Activated CD8-positive, alpha-beta T cell treated with anti-CD3 and anti-CD28 coated beads for 36 hours (primary cell): ENCODE results near the gene IDH3G. TPM values are rescaled to one million over a fixed set of nuclear protein-coding genes. Genes with fewer than 3 reads are reported as not detected.

Experiments
- ATAC-seq: fragments of 200-7000 bp; cut with Tn5 transposase; one replicate; pipeline ENCODE4 v1.10.0; 2021; ENCODE audit warnings: mild to moderate bottlenecking, moderate library complexity
- CTCF ChIA-PET: fragments of 350-600 bp; sonication (Branson Sonifier 250); formaldehyde crosslinking; loops from one replicate; lab custom pipeline; 2021; ENCODE audit warnings: antibody characterized with exemption; lab: Charles Lee
- POLR2A ChIA-PET: fragments of 350-600 bp; sonication (Branson Sonifier 250); formaldehyde crosslinking; loops from one replicate; lab custom pipeline; 2021; ENCODE audit warnings: antibody characterized with exemption; lab: Charles Lee
- DNase-seq: peaks from one replicate; pipeline ENCODE4 v3.0.0-alpha.2; 2020
- H3K27ac Mint-ChIP-seq: one replicate; pipeline ENCODE4 v1.8.0; 2021; ENCODE audit warnings: mild to moderate bottlenecking, mixed read lengths
- H3K27me3 Mint-ChIP-seq: one replicate; pipeline ENCODE4 v1.8.0; 2021; ENCODE audit warnings: mixed read lengths
- H3K36me3 Mint-ChIP-seq: one replicate; pipeline ENCODE4 v1.8.0; 2021; ENCODE audit warnings: low read depth, mixed read lengths
- H3K4me1 Mint-ChIP-seq: one replicate; pipeline ENCODE4 v1.8.0; 2021; ENCODE audit warnings: low read depth, mixed read lengths
- H3K4me3 Mint-ChIP-seq: one replicate; pipeline ENCODE4 v1.8.0; 2021; ENCODE audit warnings: mild to moderate bottlenecking, moderate library complexity, mixed read lengths
- H3K9me3 Mint-ChIP-seq: one replicate; pipeline ENCODE4 v1.8.0; 2021; ENCODE audit warnings: mixed read lengths
- CTCF ChIP-seq: fragments of 200-600 bp; IDR thresholded peaks from one replicate; pipeline ENCODE4 v1.8.0; 2022; ENCODE audit warnings: antibody characterized with exemption, mild to moderate bottlenecking
- intact Hi-C: fragments of 100-400 bp; cut with micrococcal nuclease; formaldehyde crosslinking; loops from one replicate; pipeline ENCODE4 v1.10.0; 2022
- total RNA-seq, 2 experiments: library from RNA; stranded (reverse); gene quantifications; one replicate each; pipeline ENCODE4 v1.2.3, GENCODE V29; 2021

The IDH3G gene
- total RNA-seq, 2 experiments from 2014 or later: 54.3 to 56.9 TPM

GRCh38 chrX:153807976-153808375 lies 13.8 kb upstream of the IDH3G start:
- DNase-seq: no peak
- POLR2A ChIA-PET: no interaction called here
- CTCF ChIA-PET: no interaction called here
- no peak overlapping the region for H3K4me3 Mint-ChIP-seq
- H3K27me3 Mint-ChIP-seq: no peaks in the 10 kb centered on the region
- no peak for TF ChIP-seq CTCF
- intact Hi-C loops: no loop called here
- no peak for ATAC-seq
- H3K9me3 Mint-ChIP-seq: no peaks in the 10 kb centered on the region
- H3K36me3 Mint-ChIP-seq: no peaks in the 10 kb centered on the region
- no peak overlapping the region for H3K27ac Mint-ChIP-seq
- H3K4me1 Mint-ChIP-seq: no peaks in the 10 kb centered on the region

GRCh38 chrX:153806999-153807575 lies 12.9 kb upstream of the IDH3G start:
- H3K9me3 Mint-ChIP-seq: no peaks in the 10 kb centered on the region
- no peak overlapping the region for H3K27ac Mint-ChIP-seq
- no peak for TF ChIP-seq CTCF
- H3K36me3 Mint-ChIP-seq: no peaks in the 10 kb centered on the region
- ATAC-seq: no peak
- H3K27me3 Mint-ChIP-seq: no peaks in the 10 kb centered on the region
- DNase-seq: no peak
- ChIA-PET CTCF (no interaction called here), POLR2A (no interaction called here)
- H3K4me3 Mint-ChIP-seq: no peak overlapping the region
- no peaks in the 10 kb centered on the region for H3K4me1 Mint-ChIP-seq
- intact Hi-C loops: no loop called here

- POLR2A ChIA-PET: interaction anchor here (0.9 kb wide), 1 partner anchor 11 kb away, joined by 3 read pairs; the partner anchor contains the start of gene SSR4
- H3K27me3 Mint-ChIP-seq: no peaks in the 10 kb centered on the region
- H3K27ac Mint-ChIP-seq: no peak overlapping the region
These were observed 11.3 kb upstream of the IDH3G start for GRCh38 chrX:153805436-153805835.

GRCh38 chrX:153804621-153805020 lies 10.4 kb upstream of the IDH3G start:
- POLR2A ChIA-PET: no interaction called here
- TF ChIP-seq CTCF: no peak
- CTCF ChIA-PET: no interaction called here
- no peak overlapping the region for H3K27ac Mint-ChIP-seq
- no peaks in the 10 kb centered on the region for H3K9me3 Mint-ChIP-seq
- DNase-seq: no peak
- no peak overlapping the region for H3K4me3 Mint-ChIP-seq
- H3K4me1 Mint-ChIP-seq: no peaks in the 10 kb centered on the region
- intact Hi-C loops: no loop called here
- no peak for ATAC-seq
- no peaks in the 10 kb centered on the region for H3K27me3 Mint-ChIP-seq
- no peaks in the 10 kb centered on the region for H3K36me3 Mint-ChIP-seq

More at GRCh38 chrX:153805436-153805835, 11.3 kb upstream of the IDH3G start:
- Mint-ChIP-seq H3K36me3 (no peaks in the 10 kb centered on the region), H3K9me3 (no peaks in the 10 kb centered on the region), H3K4me1 (no peaks in the 10 kb centered on the region), H3K4me3 (no peak overlapping the region)
- CTCF ChIA-PET: no interaction called here
- intact Hi-C loops: no loop called here
- no peak for ATAC-seq
- no peak for TF ChIP-seq CTCF
- no peak for DNase-seq

GRCh38 chrX:153804100-153804595 lies 10.0 kb upstream of the IDH3G start:
- intact Hi-C loops: no loop called here
- no peak for ATAC-seq

More at GRCh38 chrX:153804100-153804595, 10.0 kb upstream of the IDH3G start:
- POLR2A ChIA-PET: no interaction called here
- Mint-ChIP-seq H3K27ac (no peak overlapping the region), H3K9me3 (no peaks in the 10 kb centered on the region), H3K27me3 (no peaks in the 10 kb centered on the region), H3K4me3 (no peak overlapping the region), H3K36me3 (no peaks in the 10 kb centered on the region), H3K4me1 (no peaks in the 10 kb centered on the region)
- DNase-seq: no peak
- TF ChIP-seq CTCF: no peak
- CTCF ChIA-PET: no interaction called here
